Measurements from ENCODE around the gene NFXL1.

NFXL1 gene

GRCh38 chr4:47831026-47831679, 83.2 kb downstream of the NFXL1 start:
- no peak for DNase-seq (ENCODE audit: low spot score)

GRCh38 chr4:47830265-47831025, 83.9 kb downstream of the NFXL1 start:
- no peak for DNase-seq (ENCODE audit: low spot score)

GRCh38 chr4:47829438-47829837, 84.9 kb downstream of the NFXL1 start:
- DNase-seq (ENCODE audit: low spot score): no peak

- DNase-seq (ENCODE audit: low spot score): no peak
Measured at GRCh38 chr4:47827343-47828047, 86.9 kb downstream of the NFXL1 start.

- DNase-seq (ENCODE audit: low spot score): no peak
Measured at GRCh38 chr4:47824840-47825239, 89.5 kb downstream of the NFXL1 start.

- DNase-seq (ENCODE audit: low spot score): no peak
Measured at GRCh38 chr4:47819178-47819577, 95.2 kb downstream of the NFXL1 start.

GRCh38 chr4:47817275-47817674, 97.1 kb downstream of the NFXL1 start:
- no peak for DNase-seq (ENCODE audit: low spot score)

- DNase-seq (ENCODE audit: low spot score): no peak
Measured at GRCh38 chr4:47816748-47817147, 97.6 kb downstream of the NFXL1 start.

GRCh38 chr4:47814618-47815295, 99.6 kb downstream of the NFXL1 start:
- DNase-seq (ENCODE audit: low spot score): no peak

GRCh38 chr4:47809654-47810203, 104.7 kb downstream of the NFXL1 start:
- DNase-seq (ENCODE audit: low spot score): no peak

GRCh38 chr4:47804598-47804997, 109.8 kb downstream of the NFXL1 start:
- no peak for DNase-seq (ENCODE audit: low spot score)

GRCh38 chr4:47801481-47802002, 112.8 kb downstream of the NFXL1 start:
- DNase-seq (ENCODE audit: low spot score): no peak

- no peak for DNase-seq (ENCODE audit: low spot score)
Measured at GRCh38 chr4:47798165-47798564, 116.2 kb downstream of the NFXL1 start.
